Suprapubic skin (tissue), 4 donors: ENCODE data around the gene KIF21B.

Experiments used
- CTCF ChIP-seq, 2 donors: fragments of 200-600 bp in 1 of 2; fragments of 450-650 bp in 1 of 2; sonication (generic) in 1 of 2; IDR thresholded peaks; one replicate each; pipeline ENCODE4 v1.5.1; 2016 to 2019; ENCODE audit warnings: antibody characterized with exemption in 2 of 2, mild to moderate bottlenecking in 1 of 2, moderate library complexity in 1 of 2
- EP300 ChIP-seq: sonication (generic); formaldehyde crosslinking; IDR thresholded peaks from one replicate; pipeline ENCODE4 v1.6.1; 2017; ENCODE audit warnings: antibody characterized with exemption
- POLR2A ChIP-seq, 2 donors: fragments of 450-650 bp; IDR thresholded peaks; one replicate each; pipeline ENCODE4 v1.6.1; 2017; ENCODE audit warnings: antibody characterized with exemption in 2 of 2, mild to moderate bottlenecking in 2 of 2, moderate library complexity in 2 of 2
- POLR2AphosphoS5 ChIP-seq, 3 donors: sonication (generic); formaldehyde crosslinking; IDR thresholded peaks; one replicate each; pipeline ENCODE4 v1.6.1; 2017; ENCODE audit warnings: antibody characterized with exemption in 3 of 3

DNA sequence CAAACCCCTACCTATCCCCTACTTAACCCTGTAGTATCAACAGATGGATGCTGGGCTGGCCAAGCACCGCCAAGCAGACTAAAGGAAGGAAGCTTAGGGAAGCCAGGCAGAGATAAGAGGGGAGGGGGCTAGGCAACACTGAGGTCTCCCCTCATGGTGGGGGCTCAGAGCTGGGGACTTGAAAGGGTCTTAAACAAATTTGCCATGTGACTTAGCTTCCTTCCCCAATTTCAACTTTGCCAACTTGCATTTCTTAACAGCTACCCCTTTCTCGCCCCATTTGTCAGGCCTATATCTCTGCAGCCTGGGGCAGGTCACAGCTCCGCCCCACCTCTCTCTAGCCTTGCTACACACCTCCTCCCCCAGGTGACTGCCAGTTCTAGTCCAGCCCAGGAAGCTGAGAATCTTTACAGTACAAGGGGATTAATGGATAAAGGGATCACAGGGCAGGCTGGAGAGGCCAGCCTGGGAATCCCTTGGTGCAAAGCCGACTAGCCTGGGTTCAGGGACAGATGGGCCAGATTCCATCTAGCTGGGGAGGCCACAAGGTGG, 3.4 kb downstream of the KIF21B start:
- TF ChIP-seq CTCF (IDR thresholded peaks at IDR 0.05) (no peak), POLR2AphosphoS5 (IDR thresholded peaks at IDR 0.05) (no peak), EP300 (no peak), POLR2A (IDR thresholded peaks at IDR 0.05) (no peak)
